Caco-2 (cell line): Measurements from ENCODE around the gene A1BG. TPM values are rescaled to one million over a fixed set of nuclear protein-coding genes. Genes with fewer than 3 reads are reported as not detected.

Source experiments
- BruUV-seq: library from RNA; stranded (reverse); fragments of 400-500 nt; replicated peaks from 2 replicates; lab custom pipeline; 2021; lab: Mats Ljungman, UMichigan
- CTCF ChIA-PET: fragments of 300-600 bp; sonication (Branson Sonifier 250); formaldehyde crosslinking; loops from one replicate; lab custom pipeline; 2022; ENCODE audit warnings: antibody characterized with exemption; lab: Charles Lee
- POLR2A ChIA-PET: fragments of 300-600 bp; sonication (Branson Sonifier 250); formaldehyde crosslinking; loops from one replicate; lab custom pipeline; 2022; ENCODE audit warnings: antibody characterized with exemption; lab: Charles Lee
- DNase-seq, 2 experiments: peaks; one replicate each; pipeline versions ENCODE4 v3.0.0 to v3.0.0-alpha.2; 2020 to 2022
- H3K27me3 ChIP-seq: replicated peaks from 2 replicates; pipeline ENCODE4 v1.6.0; 2011; ENCODE audit warnings: low read length; ENCODE audit not compliant: control insufficient read depth, insufficient read depth
- H3K36me3 ChIP-seq: 2 replicates; pipeline ENCODE4 v1.5.1; 2011; ENCODE audit warnings: low read length; ENCODE audit not compliant: control insufficient read depth, insufficient read depth
- H3K4me1 ChIP-seq: fragments of 250-450 bp; sonication (Bioruptor Pico); 2 replicates; pipeline ENCODE4 v1.5.1; 2020; ENCODE audit warnings: mild to moderate bottlenecking
- H3K4me3 ChIP-seq: 2 replicates; pipeline ENCODE4 v1.5.1; 2011; ENCODE audit warnings: low read depth, mild to moderate bottlenecking, control low read depth, low read length
- H3K9me3 ChIP-seq: fragments of 250-450 bp; sonication (Bioruptor Pico); 2 replicates; pipeline ENCODE4 v1.5.1; 2020; ENCODE audit warnings: mild to moderate bottlenecking, moderate library complexity
- H3K27ac Mint-ChIP-seq: one replicate; pipeline ENCODE4 v1.8.0; 2022; ENCODE audit warnings: mixed read lengths; ENCODE audit not compliant: unreplicated experiment
- H3K27me3 Mint-ChIP-seq: one replicate; pipeline ENCODE4 v1.8.0; 2022; ENCODE audit warnings: mixed read lengths; ENCODE audit not compliant: insufficient read depth, unreplicated experiment
- H3K36me3 Mint-ChIP-seq: one replicate; pipeline ENCODE4 v1.8.0; 2022; ENCODE audit warnings: mild to moderate bottlenecking, mixed read lengths; ENCODE audit not compliant: insufficient read depth, unreplicated experiment
- H3K4me1 Mint-ChIP-seq: one replicate; pipeline ENCODE4 v1.8.0; 2022; ENCODE audit warnings: low read depth, mixed read lengths; ENCODE audit not compliant: unreplicated experiment
- H3K4me3 Mint-ChIP-seq: one replicate; pipeline ENCODE4 v1.8.0; 2022; ENCODE audit warnings: mild to moderate bottlenecking, moderate library complexity, mixed read lengths; ENCODE audit not compliant: unreplicated experiment
- H3K9me3 Mint-ChIP-seq: one replicate; pipeline ENCODE4 v1.8.0; 2022; ENCODE audit warnings: mixed read lengths; ENCODE audit not compliant: unreplicated experiment
- intact Hi-C: fragments of 100-400 bp; cut with micrococcal nuclease; formaldehyde crosslinking; loops from one replicate; pipeline ENCODE4 v1.10.0; 2022; ENCODE audit not compliant: unreplicated experiment
- total RNA-seq: library from RNA; stranded (reverse); gene quantifications from 2 replicates; pipeline ENCODE4 v1.2.3, GENCODE V29; 2022
- TF ChIP-seq, protein P1 (sequence below), 2 experiments: fragments of 200-600 bp in 1 of 2; IDR thresholded peaks; 1 replicate in 1 of 2; 2 replicates in 1 of 2; pipeline versions ENCODE4 v1.5.1 to v1.8.0; 2011 to 2022; ENCODE audit warnings: antibody characterized with exemption in 1 of 2, control low read depth in 1 of 2, inconsistent platforms in 1 of 2, low read depth in 1 of 2, low read length in 1 of 2, mild to moderate bottlenecking in 1 of 2, moderate library complexity in 1 of 2; ENCODE audit not compliant: insufficient read depth in 1 of 2, severe bottlenecking in 1 of 2, unreplicated experiment in 1 of 2

A1BG gene
- total RNA-seq, 1 experiment from 2014 or later, result 2.8 TPM

DNA sequence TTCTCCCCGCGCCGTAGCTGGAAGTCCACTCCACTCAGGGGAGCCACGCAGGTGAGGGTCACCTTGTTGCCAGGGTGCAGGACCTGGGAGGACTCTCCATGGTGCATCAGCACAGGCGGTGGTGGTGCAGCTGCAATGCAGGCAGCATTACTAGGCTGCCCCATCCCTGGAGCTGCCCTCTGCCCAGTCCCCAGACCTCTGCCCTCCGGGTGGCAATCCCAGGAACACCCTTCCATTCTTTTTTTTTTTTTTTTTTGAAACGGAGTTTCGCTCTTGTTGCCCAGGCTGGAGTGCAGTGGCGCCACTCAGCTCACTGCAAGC lies 1.8 kb downstream of the A1BG start:
- Histone ChIP-seq H3K4me1 (no peaks in the 10 kb centered on the region), H3K27me3 (no peaks in the 10 kb centered on the region), H3K4me3 (no peak overlapping the region), H3K36me3 (no peaks in the 10 kb centered on the region), H3K9me3 (no peaks in the 10 kb centered on the region)
- POLR2A ChIA-PET, result interaction anchor here (0.6 to 0.7 kb wide), 2 partner anchors 11 to 21 kb away, joined by 4 read pairs; no protein-coding TSS in a partner anchor
- Mint-ChIP-seq H3K9me3 (no peaks in the 10 kb centered on the region), H3K36me3 (no peaks in the 10 kb centered on the region), H3K27me3 (peaks cover 4% of the 10 kb centered on the region), H3K4me3 (no peak overlapping the region), H3K27ac (no peak overlapping the region), H3K4me1 (no peaks in the 10 kb centered on the region)
- CTCF ChIA-PET, result no interaction called here
- TF ChIP-seq, protein P1, sequence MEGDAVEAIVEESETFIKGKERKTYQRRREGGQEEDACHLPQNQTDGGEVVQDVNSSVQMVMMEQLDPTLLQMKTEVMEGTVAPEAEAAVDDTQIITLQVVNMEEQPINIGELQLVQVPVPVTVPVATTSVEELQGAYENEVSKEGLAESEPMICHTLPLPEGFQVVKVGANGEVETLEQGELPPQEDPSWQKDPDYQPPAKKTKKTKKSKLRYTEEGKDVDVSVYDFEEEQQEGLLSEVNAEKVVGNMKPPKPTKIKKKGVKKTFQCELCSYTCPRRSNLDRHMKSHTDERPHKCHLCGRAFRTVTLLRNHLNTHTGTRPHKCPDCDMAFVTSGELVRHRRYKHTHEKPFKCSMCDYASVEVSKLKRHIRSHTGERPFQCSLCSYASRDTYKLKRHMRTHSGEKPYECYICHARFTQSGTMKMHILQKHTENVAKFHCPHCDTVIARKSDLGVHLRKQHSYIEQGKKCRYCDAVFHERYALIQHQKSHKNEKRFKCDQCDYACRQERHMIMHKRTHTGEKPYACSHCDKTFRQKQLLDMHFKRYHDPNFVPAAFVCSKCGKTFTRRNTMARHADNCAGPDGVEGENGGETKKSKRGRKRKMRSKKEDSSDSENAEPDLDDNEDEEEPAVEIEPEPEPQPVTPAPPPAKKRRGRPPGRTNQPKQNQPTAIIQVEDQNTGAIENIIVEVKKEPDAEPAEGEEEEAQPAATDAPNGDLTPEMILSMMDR (IDR thresholded peaks at IDR 0.05; ENCODE audit: insufficient read depth in 1 of 2, low read depth in 1 of 2, low read length in 1 of 2, severe bottlenecking in 1 of 2, unreplicated experiment in 1 of 2), result no peak
- intact Hi-C loops, result no loop called here
- BruUV-seq, result no TSS peak
- no peak for DNase-seq

DNA sequence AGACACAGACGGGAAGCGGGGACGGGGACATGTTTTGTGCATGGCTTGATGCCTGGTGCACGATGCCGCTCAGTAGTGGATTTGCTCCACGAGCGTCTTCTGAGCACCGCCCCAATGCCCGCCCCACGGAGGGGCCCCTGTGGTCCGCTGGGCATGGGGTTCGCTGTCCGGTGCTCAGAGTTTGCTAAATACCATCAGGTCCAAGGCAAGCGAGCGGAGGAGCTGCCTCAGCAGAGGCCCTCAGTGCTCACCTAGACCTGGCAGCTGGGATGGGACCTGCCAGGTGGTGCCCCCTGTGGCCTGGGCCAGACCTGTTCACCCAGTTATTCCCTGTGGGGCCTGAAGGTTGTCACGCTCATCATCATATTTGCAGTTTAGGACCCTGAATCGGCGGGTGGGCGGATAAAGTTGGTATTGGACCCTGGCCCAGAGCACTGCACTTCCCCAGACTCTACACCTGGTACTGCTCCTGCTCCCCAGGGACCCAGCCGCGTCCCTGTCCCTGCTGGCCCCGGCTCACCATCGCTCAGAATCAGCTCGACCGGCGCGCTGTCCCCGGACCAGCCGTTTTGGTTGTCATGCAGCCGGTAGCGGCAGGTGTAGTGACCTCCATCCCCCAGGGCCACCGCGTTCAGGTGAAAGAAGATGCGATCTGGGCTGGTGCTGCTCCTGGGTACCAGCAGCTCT lies 2.3 kb downstream of the A1BG start:
- Mint-ChIP-seq H3K27ac (no peak overlapping the region), H3K36me3 (no peaks in the 10 kb centered on the region), H3K9me3 (no peaks in the 10 kb centered on the region), H3K27me3 (peaks cover 4% of the 10 kb centered on the region), H3K4me1 (no peaks in the 10 kb centered on the region), H3K4me3 (no peak overlapping the region)
- no TSS peak for BruUV-seq
- intact Hi-C loops, result no loop called here
- no peaks in the 10 kb centered on the region for H3K36me3 ChIP-seq
- no peak overlapping the region for H3K4me3 ChIP-seq
- no peaks in the 10 kb centered on the region for H3K27me3 ChIP-seq
- no peaks in the 10 kb centered on the region for H3K4me1 ChIP-seq
- CTCF ChIA-PET, result no interaction called here
- TF ChIP-seq, protein P1 (IDR thresholded peaks at IDR 0.05; ENCODE audit: insufficient read depth in 1 of 2, low read depth in 1 of 2, low read length in 1 of 2, severe bottlenecking in 1 of 2, unreplicated experiment in 1 of 2), result no peak
- POLR2A ChIA-PET, result interaction anchor here (0.7 kb wide), 1 partner anchor 12 kb away, joined by 4 read pairs; no protein-coding TSS in a partner anchor
- no peaks in the 10 kb centered on the region for H3K9me3 ChIP-seq
- no peak for DNase-seq

DNA sequence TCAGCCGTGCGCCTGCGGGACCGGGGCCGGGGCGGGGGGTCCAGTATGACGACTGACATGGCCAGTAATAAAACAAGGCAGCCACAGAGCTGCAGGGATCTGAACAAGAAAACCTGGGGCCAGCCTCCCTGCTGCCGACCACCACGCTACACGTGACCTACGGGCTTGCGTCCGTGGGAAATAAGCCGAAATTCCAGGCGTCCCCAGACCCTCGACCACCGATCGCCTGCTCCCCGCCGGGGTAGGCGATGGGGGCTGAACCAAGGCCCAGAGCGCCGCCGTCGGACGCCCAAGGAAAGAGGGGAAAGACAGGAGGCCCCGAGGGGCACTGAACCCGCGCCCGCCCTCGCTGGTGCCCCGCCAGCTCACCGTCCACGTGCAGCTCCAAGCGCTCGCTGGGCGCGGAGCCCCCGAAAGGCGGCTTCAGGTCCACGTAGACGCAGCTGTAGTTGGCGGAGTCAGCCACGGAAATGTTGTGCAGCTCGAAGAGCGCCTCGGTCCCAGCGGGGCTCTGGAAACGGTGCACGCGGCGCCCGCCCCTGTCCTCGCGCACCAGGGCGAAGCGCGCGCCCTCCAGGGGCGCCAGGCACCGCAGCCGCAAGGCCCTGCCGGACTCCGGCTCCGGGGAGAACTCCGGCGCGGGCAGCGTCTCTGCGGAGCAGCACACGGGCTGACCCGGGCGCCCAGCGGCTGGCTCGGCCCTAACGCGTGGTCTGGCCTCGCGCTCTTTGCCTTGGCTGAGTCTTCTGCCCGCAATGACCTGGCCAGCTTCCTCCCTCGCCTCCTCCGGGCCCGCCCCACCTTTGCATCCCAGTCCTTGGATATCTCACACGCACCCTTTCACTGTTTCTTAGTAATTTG lies 3.1 kb downstream of the A1BG start:
- Mint-ChIP-seq H3K4me3 (no peak overlapping the region), H3K27me3 (peaks cover 4% of the 10 kb centered on the region), H3K27ac (no peak overlapping the region), H3K9me3 (no peaks in the 10 kb centered on the region), H3K36me3 (no peaks in the 10 kb centered on the region), H3K4me1 (no peaks in the 10 kb centered on the region)
- no peaks in the 10 kb centered on the region for H3K27me3 ChIP-seq
- no peak for DNase-seq
- H3K4me3 ChIP-seq, result no peak overlapping the region
- no peaks in the 10 kb centered on the region for H3K9me3 ChIP-seq
- CTCF ChIA-PET, result no interaction called here
- no peaks in the 10 kb centered on the region for H3K36me3 ChIP-seq
- POLR2A ChIA-PET, result no interaction called here
- H3K4me1 ChIP-seq, result no peaks in the 10 kb centered on the region
- intact Hi-C loops, result no loop called here
- TF ChIP-seq, protein P1 (IDR thresholded peaks at IDR 0.05; ENCODE audit: insufficient read depth in 1 of 2, low read depth in 1 of 2, low read length in 1 of 2, severe bottlenecking in 1 of 2, unreplicated experiment in 1 of 2), result no peak
- BruUV-seq, result no TSS peak
